Type B pancreatic cell (in vitro differentiated cells): ENCODE results near the gene IKBKE. TPM values are rescaled to one million over a fixed set of nuclear protein-coding genes. Genes with fewer than 3 reads are reported as not detected.

Source experiments
- DNase-seq: peaks from one replicate; pipeline ENCODE4 v3.0.0; 2021; ENCODE audit warnings: mixed read lengths; ENCODE audit not compliant: unreplicated experiment; ENCODE audit errors: extremely low spot score
- H3K27ac Mint-ChIP-seq: 2 replicates; pipeline ENCODE4 v1.8.0; 2021; ENCODE audit warnings: mild to moderate bottlenecking, mixed read lengths
- H3K27me3 Mint-ChIP-seq: 2 replicates; pipeline ENCODE4 v1.8.0; 2021; ENCODE audit warnings: mixed read lengths
- H3K36me3 Mint-ChIP-seq: 2 replicates; pipeline ENCODE4 v1.8.0; 2021; ENCODE audit warnings: mixed read lengths
- H3K4me1 Mint-ChIP-seq: one replicate; pipeline ENCODE4 v1.8.0; 2021; ENCODE audit warnings: mixed read lengths; ENCODE audit not compliant: unreplicated experiment
- H3K4me3 Mint-ChIP-seq: 2 replicates; pipeline ENCODE4 v1.8.0; 2021; ENCODE audit warnings: mild to moderate bottlenecking, mixed read lengths
- H3K9me3 Mint-ChIP-seq: 2 replicates; pipeline ENCODE4 v1.8.0; 2021; ENCODE audit warnings: mixed read lengths
- total RNA-seq: library from RNA; stranded (reverse); gene quantifications from 2 replicates; pipeline ENCODE4 v1.2.1, GENCODE V29; 2021; ENCODE audit warnings: low replicate concordance
- TF ChIP-seq, protein P1 (sequence below): fragments of 200-600 bp; sonication (generic); conservative IDR thresholded peaks from 2 replicates; pipeline ENCODE4 v1.5.0; 2021; ENCODE audit warnings: antibody characterized with exemption, mild to moderate bottlenecking

Gene IKBKE
- total RNA-seq, 1 donor from 2014 or later = 10.7 TPM

DNA sequence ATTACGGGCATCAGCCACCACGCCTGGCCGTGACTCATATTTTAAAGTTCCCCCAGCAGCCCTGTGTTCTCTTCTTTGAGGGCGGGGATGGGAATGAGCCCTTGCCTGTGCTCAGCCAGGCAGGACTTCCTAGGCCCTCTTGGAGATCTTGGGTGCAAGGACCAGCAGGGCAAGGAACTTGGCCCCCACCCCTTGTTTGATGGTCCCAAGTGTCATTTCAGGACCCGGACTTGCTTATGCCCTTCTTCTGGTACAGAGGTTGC lies 46.4 kb downstream of the IKBKE start:
- no peaks in the 10 kb centered on the region for H3K9me3 Mint-ChIP-seq
- H3K4me1 Mint-ChIP-seq = peaks cover 27% of the 10 kb centered on the region
- DNase-seq = no peak
- H3K27ac Mint-ChIP-seq = no peak overlapping the region
- H3K4me3 Mint-ChIP-seq = no peak overlapping the region
- H3K27me3 Mint-ChIP-seq = peaks cover 13% of the 10 kb centered on the region
- TF ChIP-seq, protein P1, sequence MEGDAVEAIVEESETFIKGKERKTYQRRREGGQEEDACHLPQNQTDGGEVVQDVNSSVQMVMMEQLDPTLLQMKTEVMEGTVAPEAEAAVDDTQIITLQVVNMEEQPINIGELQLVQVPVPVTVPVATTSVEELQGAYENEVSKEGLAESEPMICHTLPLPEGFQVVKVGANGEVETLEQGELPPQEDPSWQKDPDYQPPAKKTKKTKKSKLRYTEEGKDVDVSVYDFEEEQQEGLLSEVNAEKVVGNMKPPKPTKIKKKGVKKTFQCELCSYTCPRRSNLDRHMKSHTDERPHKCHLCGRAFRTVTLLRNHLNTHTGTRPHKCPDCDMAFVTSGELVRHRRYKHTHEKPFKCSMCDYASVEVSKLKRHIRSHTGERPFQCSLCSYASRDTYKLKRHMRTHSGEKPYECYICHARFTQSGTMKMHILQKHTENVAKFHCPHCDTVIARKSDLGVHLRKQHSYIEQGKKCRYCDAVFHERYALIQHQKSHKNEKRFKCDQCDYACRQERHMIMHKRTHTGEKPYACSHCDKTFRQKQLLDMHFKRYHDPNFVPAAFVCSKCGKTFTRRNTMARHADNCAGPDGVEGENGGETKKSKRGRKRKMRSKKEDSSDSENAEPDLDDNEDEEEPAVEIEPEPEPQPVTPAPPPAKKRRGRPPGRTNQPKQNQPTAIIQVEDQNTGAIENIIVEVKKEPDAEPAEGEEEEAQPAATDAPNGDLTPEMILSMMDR = no peak
- H3K36me3 Mint-ChIP-seq = no peaks in the 10 kb centered on the region

DNA sequence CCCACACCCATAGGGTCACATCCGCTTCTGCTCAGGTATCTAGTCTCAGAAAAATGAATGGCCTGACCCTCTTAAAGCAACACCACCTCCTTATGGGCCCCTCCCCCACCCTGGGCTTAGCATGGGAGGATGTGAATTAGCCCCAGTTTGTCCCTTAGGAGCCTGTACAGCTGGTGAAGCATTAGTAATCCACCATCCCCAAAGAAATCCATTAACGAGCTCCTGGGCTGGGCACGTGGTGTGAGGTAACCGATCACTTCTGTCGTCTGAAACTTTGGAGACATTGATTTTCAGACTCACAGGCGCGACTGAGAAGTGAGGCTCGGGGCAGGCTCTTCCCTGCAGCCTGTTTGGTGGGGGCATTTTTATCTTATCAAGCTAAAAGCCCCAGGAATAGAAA lies 47.5 kb downstream of the IKBKE start:
- Mint-ChIP-seq H3K4me1 (peaks cover 23% of the 10 kb centered on the region), H3K36me3 (no peaks in the 10 kb centered on the region), H3K27me3 (peaks cover 6% of the 10 kb centered on the region), H3K4me3 (no peak overlapping the region), H3K9me3 (no peaks in the 10 kb centered on the region), H3K27ac (no peak overlapping the region)
- no peak for DNase-seq
- TF ChIP-seq, protein P1 = no peak

DNA sequence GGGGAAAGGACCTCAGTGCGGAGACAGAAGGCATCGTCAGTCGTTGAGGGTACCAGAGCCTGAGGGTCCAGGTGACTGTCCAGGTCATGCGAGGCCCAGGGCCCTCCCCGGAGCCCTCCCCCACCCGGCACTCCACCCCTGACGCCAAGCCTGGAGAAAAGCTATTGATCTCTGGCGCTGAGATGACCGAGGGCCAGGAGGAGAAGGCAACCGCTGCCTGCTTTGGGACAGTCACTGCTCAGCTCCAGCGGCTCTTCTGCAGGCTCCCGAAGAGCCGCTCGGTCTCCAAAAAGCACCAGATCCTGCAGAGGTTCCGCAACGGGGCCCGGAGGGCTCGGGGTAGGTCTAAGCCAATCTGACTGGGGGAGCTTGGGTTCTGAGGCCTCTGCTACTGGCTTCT lies 47.9 kb downstream of the IKBKE start:
- H3K9me3 Mint-ChIP-seq = no peaks in the 10 kb centered on the region
- no peak for DNase-seq
- TF ChIP-seq, protein P1 = no peak
- H3K27me3 Mint-ChIP-seq = peaks cover 6% of the 10 kb centered on the region
- H3K27ac Mint-ChIP-seq = no peak overlapping the region
- no peak overlapping the region for H3K4me3 Mint-ChIP-seq
- H3K36me3 Mint-ChIP-seq = no peaks in the 10 kb centered on the region
- H3K4me1 Mint-ChIP-seq = peaks cover 23% of the 10 kb centered on the region

DNA sequence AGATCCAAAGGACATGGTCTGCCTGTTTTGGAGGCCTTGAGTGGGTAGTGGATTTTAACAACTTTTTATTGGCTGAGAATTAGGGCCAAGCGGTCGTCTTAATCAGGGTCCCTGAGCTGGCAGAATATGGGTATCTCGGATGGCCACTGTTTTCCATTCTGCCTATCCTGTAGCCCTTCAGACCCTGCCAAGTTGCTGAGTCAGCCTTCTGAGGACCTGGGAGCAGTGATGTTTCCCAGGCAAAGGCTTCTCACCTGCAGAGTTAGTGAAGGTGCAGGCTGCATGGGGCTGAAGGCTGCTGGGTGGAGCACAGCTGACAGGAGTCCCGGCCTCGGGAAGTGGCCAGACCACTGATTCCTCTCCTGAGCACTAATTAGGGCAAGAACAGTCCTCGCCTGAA lies 48.5 kb downstream of the IKBKE start:
- DNase-seq = no peak
- Mint-ChIP-seq H3K9me3 (no peaks in the 10 kb centered on the region), H3K4me1 (peaks cover 23% of the 10 kb centered on the region), H3K4me3 (no peak overlapping the region), H3K27ac (no peak overlapping the region), H3K27me3 (peaks cover 2% of the 10 kb centered on the region), H3K36me3 (no peaks in the 10 kb centered on the region)
- TF ChIP-seq, protein P1 = no peak

DNA sequence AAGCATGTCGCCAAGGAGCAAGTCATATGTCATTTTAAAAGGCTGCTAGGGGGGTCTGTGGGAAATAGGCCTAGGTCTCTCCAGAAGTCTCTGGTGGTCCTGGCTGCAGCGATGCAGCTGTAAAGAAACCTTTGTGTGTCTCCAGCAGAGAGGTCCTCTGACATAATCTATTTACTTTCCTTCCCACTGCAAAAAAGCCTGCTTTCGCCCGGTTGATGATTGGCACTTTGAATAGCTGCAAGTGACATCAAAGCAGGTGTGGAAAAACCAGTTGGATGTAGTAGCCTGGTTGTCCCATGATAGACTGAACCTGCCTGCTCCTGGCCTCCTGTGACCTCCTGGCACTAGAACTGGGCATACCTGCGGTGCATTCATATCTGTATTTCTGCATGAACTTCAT lies 50.9 kb downstream of the IKBKE start:
- Mint-ChIP-seq H3K4me3 (peak overlapping the region; percentile 20), H3K36me3 (no peaks in the 10 kb centered on the region), H3K4me1 (peaks cover 15% of the 10 kb centered on the region), H3K9me3 (no peaks in the 10 kb centered on the region), H3K27ac (peak overlapping the region; percentile 61), H3K27me3 (no peaks in the 10 kb centered on the region)
- TF ChIP-seq, protein P1 = no peak
- no peak for DNase-seq

DNA sequence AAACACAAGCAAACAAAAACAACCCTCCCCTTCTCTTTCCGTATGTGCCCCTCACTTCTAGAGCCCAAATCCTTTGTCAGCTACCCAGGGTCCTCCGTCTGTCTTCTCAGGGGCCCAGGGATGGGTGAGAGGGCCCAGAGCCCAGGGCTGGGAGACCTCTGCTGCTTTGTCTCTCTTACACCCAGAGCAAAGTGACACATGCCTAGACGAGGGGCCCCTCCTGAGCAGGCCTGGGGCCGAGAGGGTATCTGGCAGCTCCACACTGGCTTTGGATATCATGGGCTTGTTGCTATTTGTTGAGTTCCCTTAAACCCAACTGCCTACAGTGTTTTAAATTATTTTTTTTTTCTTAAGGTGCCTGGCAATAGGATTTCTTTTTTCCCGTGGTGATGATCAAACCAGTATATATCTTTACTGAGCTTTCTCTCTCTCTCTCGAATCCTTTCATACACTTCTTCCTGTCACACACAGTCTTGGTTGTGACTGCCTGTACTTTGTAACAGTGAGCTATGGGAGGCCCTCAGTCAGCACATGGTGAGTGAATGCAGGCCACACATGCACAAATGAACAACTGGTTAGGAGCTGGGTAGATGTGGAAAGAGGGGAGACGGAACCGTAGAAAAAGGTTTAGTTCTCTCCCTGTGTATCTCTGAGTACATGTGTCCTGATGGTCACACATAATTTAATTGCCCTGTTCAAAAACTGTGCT lies 51.6 kb downstream of the IKBKE start:
- Mint-ChIP-seq H3K36me3 (no peaks in the 10 kb centered on the region), H3K9me3 (no peaks in the 10 kb centered on the region), H3K4me3 (no peak overlapping the region), H3K4me1 (peaks cover 15% of the 10 kb centered on the region), H3K27ac (no peak overlapping the region), H3K27me3 (no peaks in the 10 kb centered on the region)
- no peak for DNase-seq
- TF ChIP-seq, protein P1 = no peak
